Thymus (tissue), 11 donors: ENCODE measurements around the gene SHISA3. TPM values are rescaled to one million over a fixed set of nuclear protein-coding genes. Genes with fewer than 3 reads are reported as not detected.

Experiments used
- DNase-seq, 9 donors: peaks; one replicate each; pipeline ENCODE4 v3.0.0-alpha.2; 2013; ENCODE audit warnings: low spot score in 9 of 9, low read depth in 6 of 9, missing footprints in 1 of 9
- H3K27ac ChIP-seq, 2 donors: one replicate each; pipeline ENCODE4 v1.5.1; 2013; ENCODE audit warnings: control low read depth in 1 of 2, low read depth in 1 of 2, low read length in 1 of 2, mild to moderate bottlenecking in 1 of 2, moderate library complexity in 1 of 2
- H3K27me3 ChIP-seq, 2 donors: one replicate each; pipeline ENCODE4 v1.5.1; 2013; ENCODE audit warnings: low read length in 1 of 2; ENCODE audit not compliant: control insufficient read depth in 2 of 2, insufficient read depth in 1 of 2
- H3K36me3 ChIP-seq, 2 donors: one replicate each; pipeline ENCODE4 v1.5.1; 2013; ENCODE audit warnings: low read length in 1 of 2, mild to moderate bottlenecking in 1 of 2, moderate library complexity in 1 of 2; ENCODE audit not compliant: control insufficient read depth in 2 of 2, insufficient read depth in 2 of 2
- H3K4me1 ChIP-seq, 2 donors: one replicate each; pipeline ENCODE4 v1.5.1; 2013; ENCODE audit warnings: low read length in 2 of 2; ENCODE audit not compliant: control insufficient read depth in 2 of 2, insufficient read depth in 2 of 2
- H3K4me3 ChIP-seq, 2 donors: one replicate each; pipeline ENCODE4 v1.5.1; 2013; ENCODE audit warnings: low read length in 2 of 2, control low read depth in 1 of 2, mild to moderate bottlenecking in 1 of 2
- H3K9me3 ChIP-seq, 2 donors: one replicate each; pipeline ENCODE4 v1.5.1; 2013; ENCODE audit warnings: low read length in 1 of 2, mild to moderate bottlenecking in 1 of 2; ENCODE audit not compliant: control insufficient read depth in 2 of 2, insufficient read depth in 1 of 2
- WGBS: extraction: QIAGEN DNeasy Blood & Tissue Kit; methylation state at CpG from one replicate; pipeline ENCODE4 v1.1.7; 2013; 5-methylcytosine and 5-hydroxymethylcytosine counted together
- polyA plus RNA-seq: library from polyadenylated mRNA; stranded (reverse); fragments of 200-250 nt; gene quantifications from one replicate; pipeline ENCODE4 v1.2.3, GENCODE V29; 2013
- total RNA-seq: library from RNA; stranded (reverse); fragments of 120-200 nt; gene quantifications from one replicate; pipeline ENCODE4 v1.2.4, GENCODE V29; 2013
- donor health status: healthy.

Gene SHISA3
- total and polyA plus RNA-seq, 2 donors = 0.28 to 0.71 TPM

DNA sequence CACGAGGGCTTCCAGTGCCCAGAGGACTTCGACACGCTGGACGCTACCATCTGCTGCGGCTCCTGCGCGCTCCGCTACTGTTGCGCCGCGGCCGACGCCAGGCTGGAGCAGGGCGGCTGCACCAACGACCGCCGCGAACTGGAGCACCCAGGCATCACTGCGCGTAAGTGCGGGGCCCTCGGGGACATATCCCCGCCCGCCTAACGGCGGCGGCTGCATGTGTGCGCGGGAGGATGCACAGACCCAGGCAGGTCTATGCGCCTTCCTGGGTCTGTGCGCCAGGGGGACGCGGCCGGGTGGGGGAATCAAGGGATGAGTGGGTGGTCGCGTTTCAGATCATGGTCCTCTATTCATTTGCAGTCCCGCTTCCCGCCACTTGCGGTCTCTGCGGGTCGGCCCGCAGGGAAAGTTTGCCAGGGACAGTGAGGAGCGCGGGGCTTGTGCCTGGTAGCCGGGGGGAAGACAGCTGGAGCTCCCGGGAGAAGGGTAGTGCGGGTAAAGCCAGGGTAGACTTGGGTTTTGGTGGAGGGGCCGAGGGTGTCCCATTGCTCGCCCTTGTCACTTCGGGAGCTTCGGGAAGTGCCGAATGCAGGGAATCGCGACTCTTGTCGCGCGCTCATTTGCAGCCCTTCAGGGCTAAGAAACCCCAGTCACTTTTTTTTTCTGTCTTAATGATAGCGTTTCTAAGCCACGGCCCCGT is 1.0 kb downstream of the SHISA3 start:
- H3K27me3 ChIP-seq = peaks cover 58 to 80% of the 10 kb centered on the region in 2 donors
- peaks cover 0 to 3% of the 10 kb centered on the region in 2 donors for H3K9me3 ChIP-seq
- 2% methylated on average over 60 of the region's 60 CpGs for WGBS
- H3K27ac ChIP-seq = no peak overlapping the region
- H3K36me3 ChIP-seq = no peaks in the 10 kb centered on the region
- peaks cover 0 to 22% of the 10 kb centered on the region in 2 donors for H3K4me1 ChIP-seq
- DNase-seq = peak in 1 of 9 donors; percentile 3
- H3K4me3 ChIP-seq = peak overlapping the region in 1 of 2 donors; percentile 44

DNA sequence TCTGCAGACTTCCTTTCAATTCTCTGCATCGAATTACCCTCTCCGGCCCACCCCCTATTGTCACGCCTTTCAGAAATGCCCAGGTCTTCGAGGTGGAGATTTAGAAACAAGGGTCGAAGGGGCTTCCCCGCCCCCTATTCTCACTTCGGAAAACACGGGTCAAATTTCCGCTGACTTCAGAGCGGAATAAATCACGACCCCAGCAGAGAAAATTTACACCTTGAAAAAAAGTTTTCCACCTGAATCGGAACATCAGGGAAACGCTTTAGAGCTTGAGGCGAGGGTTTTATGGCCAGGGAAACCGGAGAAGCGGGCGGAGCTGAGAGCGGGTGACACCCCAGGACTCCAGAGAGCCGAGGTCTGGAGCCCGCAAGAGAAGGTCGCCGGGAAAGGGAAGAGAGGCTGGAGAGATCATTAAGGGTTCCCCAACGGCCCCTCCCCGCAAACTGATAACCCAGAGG is 1.6 kb downstream of the SHISA3 start:
- no peak overlapping the region for H3K4me3 ChIP-seq
- WGBS = 5% methylated on average over 24 of the region's 24 CpGs
- peaks cover 58 to 79% of the 10 kb centered on the region in 2 donors for H3K27me3 ChIP-seq
- no peak for DNase-seq
- peaks cover 0 to 3% of the 10 kb centered on the region in 2 donors for H3K9me3 ChIP-seq
- no peaks in the 10 kb centered on the region for H3K36me3 ChIP-seq
- H3K4me1 ChIP-seq = peaks cover 0 to 22% of the 10 kb centered on the region in 2 donors
- H3K27ac ChIP-seq = no peak overlapping the region

GRCh38 chr4:42399393-42399792 is 2.1 kb downstream of the SHISA3 start:
- Histone ChIP-seq H3K4me1 (peaks cover 0 to 22% of the 10 kb centered on the region in 2 donors), H3K9me3 (peaks cover 0 to 3% of the 10 kb centered on the region in 2 donors), H3K36me3 (no peaks in the 10 kb centered on the region), H3K4me3 (no peak overlapping the region), H3K27ac (no peak overlapping the region), H3K27me3 (peaks cover 58 to 75% of the 10 kb centered on the region in 2 donors)
- WGBS = 10% methylated on average over 10 of the region's 10 CpGs
- DNase-seq = no peak

DNA sequence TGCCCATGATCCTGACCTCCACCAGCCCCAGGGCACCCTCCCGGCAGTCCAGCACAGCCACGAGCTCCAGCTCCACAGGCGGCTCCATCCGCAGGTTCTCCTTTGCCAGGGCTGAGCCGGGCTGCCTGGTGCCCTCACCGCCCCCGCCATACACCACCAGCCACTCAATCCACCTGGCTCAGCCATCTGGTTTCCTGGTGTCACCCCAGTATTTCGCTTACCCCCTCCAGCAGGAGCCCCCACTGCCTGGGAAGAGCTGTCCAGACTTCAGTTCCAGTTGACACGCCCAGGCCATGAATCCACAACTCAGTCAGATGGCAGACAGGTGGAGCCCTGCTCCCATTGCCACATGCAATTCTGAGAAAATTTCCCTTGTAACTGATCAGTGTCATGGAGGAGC is 3.9 kb downstream of the SHISA3 start:
- DNase-seq = no peak
- Histone ChIP-seq H3K27me3 (peaks cover 52 to 59% of the 10 kb centered on the region in 2 donors), H3K4me3 (no peak overlapping the region), H3K36me3 (no peaks in the 10 kb centered on the region), H3K27ac (no peak overlapping the region), H3K4me1 (peaks cover 0 to 22% of the 10 kb centered on the region in 2 donors), H3K9me3 (peaks cover 0 to 3% of the 10 kb centered on the region in 2 donors)
- 77% methylated on average over 9 of the region's 9 CpGs for WGBS

DNA sequence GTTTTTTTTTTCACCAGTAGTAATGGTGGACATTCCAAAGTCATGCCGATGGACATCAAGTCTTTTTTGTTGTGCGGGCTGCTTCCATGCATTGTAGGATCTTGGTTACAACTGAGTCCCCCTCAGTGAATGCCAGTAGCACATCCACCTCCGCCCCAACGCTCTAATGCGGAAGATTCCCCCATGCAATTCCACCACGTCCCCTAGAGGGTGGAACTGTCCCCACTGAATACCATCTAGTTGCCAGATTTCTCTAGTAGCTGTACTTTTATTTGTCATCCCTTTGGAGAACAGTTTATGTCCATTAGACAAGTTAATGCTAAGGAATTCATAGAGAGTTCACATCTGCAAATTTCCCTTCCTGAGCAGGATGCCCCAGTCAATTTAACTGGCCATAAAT is 6.7 kb downstream of the SHISA3 start:
- DNase-seq = no peak
- Histone ChIP-seq H3K4me1 (no peaks in the 10 kb centered on the region), H3K27me3 (peaks cover 23 to 30% of the 10 kb centered on the region in 2 donors), H3K9me3 (no peaks in the 10 kb centered on the region), H3K4me3 (no peak overlapping the region), H3K27ac (no peak overlapping the region), H3K36me3 (no peaks in the 10 kb centered on the region)
- 87% methylated on average over 6 of the region's 6 CpGs for WGBS

- DNase-seq = no peak
- WGBS = 95% methylated on average over 3 of the region's 3 CpGs
- Histone ChIP-seq H3K27me3 (no peaks in the 10 kb centered on the region), H3K4me1 (no peaks in the 10 kb centered on the region), H3K4me3 (no peak overlapping the region), H3K36me3 (peaks cover 3 to 4% of the 10 kb centered on the region in 2 donors), H3K9me3 (no peaks in the 10 kb centered on the region), H3K27ac (no peak overlapping the region)
Observed at GRCh38 chr4:42410446-42410845, 13.2 kb downstream of the SHISA3 start.

GRCh38 chr4:42411803-42412202 is 14.5 kb downstream of the SHISA3 start:
- Histone ChIP-seq H3K9me3 (no peaks in the 10 kb centered on the region), H3K36me3 (peaks cover 3 to 4% of the 10 kb centered on the region in 2 donors), H3K4me1 (no peaks in the 10 kb centered on the region), H3K4me3 (no peak overlapping the region), H3K27ac (no peak overlapping the region), H3K27me3 (no peaks in the 10 kb centered on the region)
- DNase-seq = no peak
- WGBS = 97% methylated on average over 4 of the region's 4 CpGs

DNA sequence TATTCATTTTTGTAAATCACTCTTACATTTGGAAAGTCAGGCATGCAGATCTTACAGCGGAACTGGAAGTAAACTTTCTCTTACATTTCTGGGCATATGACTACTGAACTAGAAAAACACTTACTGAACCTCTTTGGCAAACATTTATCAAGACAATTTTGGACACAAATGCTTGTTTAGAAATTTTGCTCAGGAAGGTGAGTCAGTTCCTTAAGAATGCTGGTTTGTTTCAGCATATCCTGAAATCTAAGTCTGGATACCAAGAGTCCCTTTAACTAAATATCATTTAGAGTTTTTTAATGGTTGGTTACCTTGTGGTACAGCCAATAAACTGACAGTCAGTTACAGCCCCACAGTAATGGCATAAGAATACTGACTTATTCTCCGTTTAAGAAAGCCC is 15.0 kb downstream of the SHISA3 start:
- 94% methylated on average over 2 of the region's 2 CpGs for WGBS
- no peak for DNase-seq
- no peaks in the 10 kb centered on the region for H3K4me1 ChIP-seq
- H3K4me3 ChIP-seq = no peak overlapping the region
- H3K9me3 ChIP-seq = no peaks in the 10 kb centered on the region
- H3K27me3 ChIP-seq = no peaks in the 10 kb centered on the region
- no peak overlapping the region for H3K27ac ChIP-seq
- H3K36me3 ChIP-seq = peaks cover 3 to 4% of the 10 kb centered on the region in 2 donors

- peaks cover 3 to 4% of the 10 kb centered on the region in 2 donors for H3K36me3 ChIP-seq
- DNase-seq = no peak
- H3K27me3 ChIP-seq = no peaks in the 10 kb centered on the region
- no peak overlapping the region for H3K27ac ChIP-seq
- no peaks in the 10 kb centered on the region for H3K4me1 ChIP-seq
- 47% methylated on average over 1 of the region's 1 CpG for WGBS
- H3K9me3 ChIP-seq = no peaks in the 10 kb centered on the region
- no peak overlapping the region for H3K4me3 ChIP-seq
Observed at GRCh38 chr4:42415281-42415680, 18.0 kb downstream of the SHISA3 start.
